Upper lobe of right lung (tissue), 1 donor: ENCODE measurements around the gene NPC2. TPM values are rescaled to one million over a fixed set of nuclear protein-coding genes. Genes with fewer than 3 reads are reported as not detected.
A peak's percentile ranks its signal among the peaks of the same experiment; 100 is the strongest.

Experiments
- ATAC-seq: fragments of 200-7000 bp; cut with Tn5 transposase; one replicate; pipeline ENCODE4 v1.9.1; 2020; ENCODE audit warnings: mild to moderate bottlenecking, moderate library complexity
- DNase-seq: peaks from one replicate; pipeline ENCODE4 v3.0.0-alpha.2; 2020
- H3K27ac ChIP-seq: fragments of 200-600 bp; one replicate; pipeline ENCODE4 v1.8.0; 2022
- H3K27me3 ChIP-seq: fragments of 200-600 bp; one replicate; pipeline ENCODE4 v1.8.0; 2022; ENCODE audit warnings: mild to moderate bottlenecking
- H3K36me3 ChIP-seq: fragments of 200-600 bp; one replicate; pipeline ENCODE4 v1.8.0; 2022
- H3K4me1 ChIP-seq: fragments of 200-600 bp; one replicate; pipeline ENCODE4 v1.8.0; 2022
- H3K4me3 ChIP-seq: fragments of 200-600 bp; one replicate; pipeline ENCODE4 v1.8.0; 2022; ENCODE audit warnings: mild to moderate bottlenecking
- H3K9me3 ChIP-seq: fragments of 200-600 bp; one replicate; pipeline ENCODE4 v1.8.0; 2022
- CTCF ChIP-seq: fragments of 200-600 bp; IDR thresholded peaks from one replicate; pipeline ENCODE4 v1.8.0; 2022; ENCODE audit warnings: antibody characterized with exemption
- intact Hi-C: fragments of 100-400 bp; cut with DNase I; formaldehyde crosslinking; loops from one replicate; pipeline ENCODE4 v1.11.0; 2022
- total RNA-seq: library from RNA; stranded (reverse); fragmentation: NEBNext Ultra II Directional; extraction: Animal tissue kit (Norgen Biotek cat#: 25700); gene quantifications from one replicate; pipeline ENCODE4 v1.2.1, GENCODE V29; 2021
- donor health status: DM: no; HTN: yes; CAD: no; lungs with severe emphysema.

Gene NPC2
- total RNA-seq, 1 donor from 2014 or later = 849 TPM

- no peaks in the 10 kb centered on the region for H3K27me3 ChIP-seq
- H3K9me3 ChIP-seq = no peaks in the 10 kb centered on the region
- no peak overlapping the region for H3K4me3 ChIP-seq
- DNase-seq (no peak), ATAC-seq (peak; percentile 24)
- peak overlapping the region; percentile 17 for H3K27ac ChIP-seq
- no peak for TF ChIP-seq CTCF
- H3K4me1 ChIP-seq = peaks cover 10% of the 10 kb centered on the region
- no peaks in the 10 kb centered on the region for H3K36me3 ChIP-seq
- intact Hi-C loops = no loop called here
Measured at GRCh38 chr14:74524076-74524811, 31.1 kb upstream of the NPC2 start.

- intact Hi-C loops = no loop called here
- no peak for ATAC-seq
- no peak overlapping the region for H3K27ac ChIP-seq
Measured at GRCh38 chr14:74522740-74523139, 29.6 kb upstream of the NPC2 start.

GRCh38 chr14:74521756-74522155, 28.7 kb upstream of the NPC2 start:
- intact Hi-C loops = no loop called here
- no peak for TF ChIP-seq CTCF
- Histone ChIP-seq H3K4me3 (no peak overlapping the region), H3K36me3 (no peaks in the 10 kb centered on the region), H3K27ac (no peak overlapping the region), H3K27me3 (no peaks in the 10 kb centered on the region), H3K4me1 (peaks cover 7% of the 10 kb centered on the region), H3K9me3 (no peaks in the 10 kb centered on the region)
- no peak for DNase-seq
- ATAC-seq = no peak

More at GRCh38 chr14:74522740-74523139, 29.6 kb upstream of the NPC2 start:
- no peaks in the 10 kb centered on the region for H3K27me3 ChIP-seq
- H3K9me3 ChIP-seq = no peaks in the 10 kb centered on the region
- no peaks in the 10 kb centered on the region for H3K36me3 ChIP-seq
- no peak for DNase-seq
- no peak for TF ChIP-seq CTCF
- H3K4me3 ChIP-seq = no peak overlapping the region
- H3K4me1 ChIP-seq = peaks cover 10% of the 10 kb centered on the region

- H3K4me1 ChIP-seq = peaks cover 7% of the 10 kb centered on the region
- DNase-seq (peak; percentile 54), ATAC-seq (no peak)
- intact Hi-C loops = no loop called here
- H3K36me3 ChIP-seq = no peaks in the 10 kb centered on the region
- TF ChIP-seq CTCF = no peak
- no peaks in the 10 kb centered on the region for H3K27me3 ChIP-seq
- no peak overlapping the region for H3K4me3 ChIP-seq
- no peaks in the 10 kb centered on the region for H3K9me3 ChIP-seq
- no peak overlapping the region for H3K27ac ChIP-seq
Measured at GRCh38 chr14:74519316-74520074, 26.4 kb upstream of the NPC2 start.

- intact Hi-C loops = no loop called here
- H3K36me3 ChIP-seq = no peaks in the 10 kb centered on the region
Measured at GRCh38 chr14:74518221-74518620, 25.1 kb upstream of the NPC2 start.

More at GRCh38 chr14:74518221-74518620, 25.1 kb upstream of the NPC2 start:
- ATAC-seq (no peak), DNase-seq (peak; percentile 34)
- Histone ChIP-seq H3K27ac (no peak overlapping the region), H3K9me3 (no peaks in the 10 kb centered on the region), H3K27me3 (no peaks in the 10 kb centered on the region), H3K4me3 (no peak overlapping the region), H3K4me1 (peaks cover 15% of the 10 kb centered on the region)
- TF ChIP-seq CTCF = no peak
